Spleen (tissue), 7 donors: ENCODE data around the gene USP30.

ENCODE experiments used
- POLR2A ChIP-seq, 3 donors: fragments of 450-650 bp; IDR thresholded peaks; one replicate each; pipeline ENCODE4 v1.5.1; 2017; ENCODE audit warnings: antibody characterized with exemption in 3 of 3, mild to moderate bottlenecking in 1 of 3
- POLR2AphosphoS5 ChIP-seq, 3 donors: sonication (generic); formaldehyde crosslinking; IDR thresholded peaks; one replicate each; pipeline ENCODE4 v1.5.1; 2017; ENCODE audit warnings: antibody characterized with exemption in 3 of 3
- TF ChIP-seq, protein P1 (sequence below), 11 experiments: fragments of 200-600 bp in 7 of 11; fragments of 450-650 bp in 4 of 11; sonication (generic) in 4 of 11; IDR thresholded peaks in 8 of 11; conservative IDR thresholded peaks in 3 of 11; 1 replicate in 7 of 11; 2 replicates in 4 of 11; pipeline versions ENCODE4 v1.4.0 to v1.8.0; 2016 to 2021; ENCODE audit warnings: antibody characterized with exemption in 11 of 11, inconsistent platforms in 4 of 11, mild to moderate bottlenecking in 1 of 11
- donor health status: DM: no; HTN: no; CAD: no; lungs with moderate emphysema.
- donor health status: DM: no; HTN: no; CAD: no.
- donor health status: DM: no; HTN: no; CAD: no.

DNA sequence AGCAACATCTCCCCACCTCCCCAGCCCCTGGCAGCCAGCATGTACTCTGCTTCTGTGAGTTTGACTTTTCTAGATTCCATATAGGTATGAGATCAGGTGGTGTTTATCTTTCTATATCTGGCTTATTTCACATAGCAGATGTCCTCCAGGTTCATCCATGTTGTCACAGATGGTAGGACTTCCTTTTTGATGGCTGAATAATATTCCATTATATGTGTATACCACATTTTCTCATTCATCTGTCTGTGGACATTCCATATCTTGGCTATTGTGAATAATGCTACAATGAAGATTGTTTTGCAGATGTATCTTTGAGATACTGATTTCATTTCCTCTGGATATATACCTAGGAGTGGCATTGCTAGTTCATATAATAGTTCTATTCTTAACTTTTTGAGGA is 22.5 kb downstream of the USP30 start:
- TF ChIP-seq POLR2AphosphoS5 (IDR thresholded peaks at IDR 0.05), result no peak
- TF ChIP-seq, protein P1, sequence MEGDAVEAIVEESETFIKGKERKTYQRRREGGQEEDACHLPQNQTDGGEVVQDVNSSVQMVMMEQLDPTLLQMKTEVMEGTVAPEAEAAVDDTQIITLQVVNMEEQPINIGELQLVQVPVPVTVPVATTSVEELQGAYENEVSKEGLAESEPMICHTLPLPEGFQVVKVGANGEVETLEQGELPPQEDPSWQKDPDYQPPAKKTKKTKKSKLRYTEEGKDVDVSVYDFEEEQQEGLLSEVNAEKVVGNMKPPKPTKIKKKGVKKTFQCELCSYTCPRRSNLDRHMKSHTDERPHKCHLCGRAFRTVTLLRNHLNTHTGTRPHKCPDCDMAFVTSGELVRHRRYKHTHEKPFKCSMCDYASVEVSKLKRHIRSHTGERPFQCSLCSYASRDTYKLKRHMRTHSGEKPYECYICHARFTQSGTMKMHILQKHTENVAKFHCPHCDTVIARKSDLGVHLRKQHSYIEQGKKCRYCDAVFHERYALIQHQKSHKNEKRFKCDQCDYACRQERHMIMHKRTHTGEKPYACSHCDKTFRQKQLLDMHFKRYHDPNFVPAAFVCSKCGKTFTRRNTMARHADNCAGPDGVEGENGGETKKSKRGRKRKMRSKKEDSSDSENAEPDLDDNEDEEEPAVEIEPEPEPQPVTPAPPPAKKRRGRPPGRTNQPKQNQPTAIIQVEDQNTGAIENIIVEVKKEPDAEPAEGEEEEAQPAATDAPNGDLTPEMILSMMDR (IDR thresholded peaks at IDR 0.05 in 8 of 11, conservative IDR thresholded peaks at IDR 0.05 in 3 of 11), result no peak
- TF ChIP-seq POLR2A (IDR thresholded peaks at IDR 0.05), result no peak
